HG03469 (cell line): ENCODE data around the gene OR51T1.

Source experiments
- ATAC-seq: cut with Tn5 transposase; IDR thresholded peaks from one replicate; pipeline ENCODE4 v1.9.1; 2021; ENCODE audit warnings: mild to moderate bottlenecking, moderate library complexity, moderate number of reproducible peaks; ENCODE audit not compliant: unreplicated experiment

The OR51T1 gene

DNA sequence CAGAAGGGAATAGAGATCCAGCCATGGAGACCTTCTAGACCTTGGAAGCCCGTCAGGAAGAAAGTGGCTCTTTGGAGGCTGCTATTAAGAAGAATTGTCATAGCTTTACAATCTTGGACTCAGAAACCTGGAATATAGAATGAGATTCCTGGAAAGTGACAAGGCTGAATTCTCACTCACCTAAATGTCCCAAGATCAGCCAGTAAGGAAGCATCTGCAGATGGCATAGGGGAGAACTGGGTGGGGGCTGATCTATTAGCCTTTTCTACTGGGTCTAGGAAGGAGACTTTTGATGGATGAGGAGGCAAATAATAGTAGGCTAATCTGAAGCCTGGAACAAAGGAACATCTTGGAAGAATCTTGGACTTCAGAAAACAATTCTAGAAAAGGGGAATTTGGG, 42.5 kb downstream of the OR51T1 start, which contains the start of gene OR51G1:
TSS of gene OR51G1 (minus strand) at position 101 of the 400 bp plus-strand sequence. CDS start at position 101, 0 bp downstream.
- ATAC-seq: no peak

DNA sequence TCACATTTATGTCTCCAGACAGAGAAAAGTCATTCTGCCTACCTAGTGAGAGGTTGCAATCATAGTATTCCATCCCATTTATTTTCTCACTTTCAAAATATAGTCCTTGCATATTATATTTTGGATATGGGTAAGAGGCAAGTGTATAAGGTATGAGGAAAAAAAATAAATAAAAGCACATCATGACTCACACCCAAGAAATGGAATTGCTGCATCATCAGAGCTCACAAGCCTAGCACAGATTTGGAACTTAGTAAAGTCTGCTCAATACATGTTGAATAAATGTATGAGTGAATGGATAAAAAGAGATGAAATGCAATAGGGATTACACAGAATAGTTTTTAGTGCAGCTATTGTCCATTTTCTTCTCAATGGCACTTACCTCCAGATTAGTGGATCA, 44.9 kb downstream of the OR51T1 start:
- no peak for ATAC-seq
